Fibroblast of lung (primary cell): Measurements from ENCODE around the gene SEZ6L.

Experiments used
- EZH2 ChIP-seq: IDR thresholded peaks from 2 replicates; pipeline ENCODE4 v1.5.1; 2012; ENCODE audit warnings: low read length, control low read depth, mild to moderate bottlenecking; ENCODE audit errors: missing control alignments
- TF ChIP-seq, protein P1 (sequence below), 2 donors: IDR thresholded peaks in 1 of 2; conservative IDR thresholded peaks in 1 of 2; 1 replicate in 1 of 2; 2 replicates in 1 of 2; pipeline ENCODE4 v1.5.1; 2011 to 2012; ENCODE audit warnings: low read length in 2 of 2, control low read depth in 1 of 2, inconsistent platforms in 1 of 2, low read depth in 1 of 2, mild to moderate bottlenecking in 1 of 2

DNA sequence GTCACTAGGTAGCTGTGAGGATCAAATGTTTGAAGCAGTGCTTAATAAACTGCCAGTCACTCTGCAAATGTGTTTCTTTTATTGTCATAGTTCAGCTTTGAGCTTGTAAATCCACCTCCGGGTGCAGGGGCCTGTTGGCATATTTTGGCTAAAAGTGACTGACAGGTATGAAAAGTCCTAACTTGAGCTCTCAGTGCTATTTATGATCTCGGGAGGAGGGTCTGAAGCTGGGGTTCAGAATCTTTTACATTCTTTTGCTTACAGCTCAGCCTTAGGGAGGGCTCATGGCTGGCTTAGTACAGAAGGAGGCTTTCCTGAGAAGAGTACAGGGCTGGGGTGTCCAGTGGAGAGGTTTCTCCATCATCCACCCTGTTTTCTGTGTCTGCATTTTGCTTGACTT, 261.3 kb downstream of the SEZ6L start:
- TF ChIP-seq, protein P1, sequence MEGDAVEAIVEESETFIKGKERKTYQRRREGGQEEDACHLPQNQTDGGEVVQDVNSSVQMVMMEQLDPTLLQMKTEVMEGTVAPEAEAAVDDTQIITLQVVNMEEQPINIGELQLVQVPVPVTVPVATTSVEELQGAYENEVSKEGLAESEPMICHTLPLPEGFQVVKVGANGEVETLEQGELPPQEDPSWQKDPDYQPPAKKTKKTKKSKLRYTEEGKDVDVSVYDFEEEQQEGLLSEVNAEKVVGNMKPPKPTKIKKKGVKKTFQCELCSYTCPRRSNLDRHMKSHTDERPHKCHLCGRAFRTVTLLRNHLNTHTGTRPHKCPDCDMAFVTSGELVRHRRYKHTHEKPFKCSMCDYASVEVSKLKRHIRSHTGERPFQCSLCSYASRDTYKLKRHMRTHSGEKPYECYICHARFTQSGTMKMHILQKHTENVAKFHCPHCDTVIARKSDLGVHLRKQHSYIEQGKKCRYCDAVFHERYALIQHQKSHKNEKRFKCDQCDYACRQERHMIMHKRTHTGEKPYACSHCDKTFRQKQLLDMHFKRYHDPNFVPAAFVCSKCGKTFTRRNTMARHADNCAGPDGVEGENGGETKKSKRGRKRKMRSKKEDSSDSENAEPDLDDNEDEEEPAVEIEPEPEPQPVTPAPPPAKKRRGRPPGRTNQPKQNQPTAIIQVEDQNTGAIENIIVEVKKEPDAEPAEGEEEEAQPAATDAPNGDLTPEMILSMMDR (conservative IDR thresholded peaks at IDR 0.05 in 1 of 2, IDR thresholded peaks at IDR 0.05 in 1 of 2; ENCODE audit: low read depth in 1 of 2, low read length in 2 of 2): no peak
- TF ChIP-seq EZH2: no peak
